SK-N-MC (cell line): ENCODE measurements around the gene USP31.

Experiments used
- EZH2 ChIP-seq: fragments of 200-600 bp; sonication (generic); IDR thresholded peaks from one replicate; pipeline ENCODE4 v1.6.1; 2017; ENCODE audit warnings: antibody characterized with exemption
- FOXP2 ChIP-seq: optimal IDR thresholded peaks from 2 replicates; pipeline ENCODE3; 2011; ENCODE audit warnings: mild to moderate bottlenecking, moderate library complexity; ENCODE audit not compliant: insufficient read depth; ENCODE audit errors: extremely low read length, control extremely low read depth
- POLR2AphosphoS5 ChIP-seq: IDR thresholded peaks from 2 replicates; pipeline ENCODE4 v1.6.1; 2012; ENCODE audit warnings: mild to moderate bottlenecking, low read depth, low read length, borderline replicate concordance

GRCh38 chr16:23110257-23110899 is 38.9 kb downstream of the USP31 start:
- TF ChIP-seq POLR2AphosphoS5 (no peak), EZH2 (no peak), FOXP2 (no peak)
